ENCODE data around the gene SLC25A11.

- no peak for TF ChIP-seq CTCF (IDR thresholded peaks at IDR 0.05; ENCODE audit: low read depth, low read length, missing input control)
- TF ChIP-seq RAD21 (IDR thresholded peaks at IDR 0.05): no peak
These were observed 43.3 kb downstream of the SLC25A11 start for GRCh38 chr17:4896332-4897197.

Measured in liver (tissue), 3 donors.